A549 (cell line): ENCODE measurements around the gene CCR5AS.

Source experiments
- ATAC-seq, 2 experiments: fragments of 200-7000 bp in 1 of 2; fragments of >200 bp in 1 of 2; cut with Nextera tagmentation in 1 of 2; cut with Tn5 transposase in 1 of 2; 3 replicates each; pipeline versions ENCODE4 v1.8.0 to v1.9.1; 2018 to 2020; ENCODE audit warnings: mild to moderate bottlenecking in 1 of 2, moderate library complexity in 1 of 2
- CTCF ChIA-PET: fragments of 300-600 bp; sonication (Branson Sonifier 250); formaldehyde crosslinking; extraction: SDS; loops from one replicate; lab custom pipeline; 2021; ENCODE audit warnings: antibody characterized with exemption, inconsistent platforms; lab: Yijun Ruan, JAX
- POLR2A ChIA-PET: fragments of 350-600 bp; formaldehyde crosslinking; extraction: SDS; loops from one replicate; lab custom pipeline; 2021; ENCODE audit warnings: antibody characterized with exemption, inconsistent platforms; lab: Yijun Ruan, JAX
- DNase-seq, 2 experiments: peaks; one replicate each; pipeline versions ENCODE4 v3.0.0 to v3.0.0-alpha.2; 2011 to 2016; ENCODE audit warnings: low read depth in 1 of 2, low spot score in 1 of 2
- FAIRE-seq: peaks from 2 replicates; lab custom pipeline; 2011; peaks lifted over from hg19 to GRCh38; lab: Jason Lieb, UNC
- H3K27ac ChIP-seq, 2 experiments: fragments of >200 bp; sonication (Bioruptor Twin); formaldehyde crosslinking; 3 replicates each; pipeline ENCODE4 v1.5.1; 2016 to 2017
- H3K4me1 ChIP-seq: fragments of >200 bp; sonication (Bioruptor Twin); formaldehyde crosslinking; 3 replicates; pipeline ENCODE4 v1.6.1; 2016
- H3K4me2 ChIP-seq: fragments of >200 bp; sonication (Bioruptor Twin); formaldehyde crosslinking; 3 replicates; pipeline ENCODE4 v1.6.1; 2016
- H3K4me3 ChIP-seq: fragments of >200 bp; sonication (Bioruptor Twin); formaldehyde crosslinking; 3 replicates; pipeline ENCODE4 v1.5.1; 2016
- H3K9me3 ChIP-seq: fragments of >200 bp; sonication (Bioruptor Twin); formaldehyde crosslinking; 3 replicates; pipeline ENCODE4 v1.6.1; 2016
- CBX8 ChIP-seq: fragments of 200-600 bp; sonication (generic); IDR thresholded peaks from 2 replicates; pipeline ENCODE4 v1.6.1; 2016
- CEBPB ChIP-seq, 2 experiments: fragments of >200 bp in 1 of 2; sonication (Bioruptor Twin) in 1 of 2; formaldehyde crosslinking in 1 of 2; IDR thresholded peaks; 2 replicates each; pipeline ENCODE4 v1.6.1; 2012 to 2016
- CHD2 ChIP-seq: fragments of 150-350 bp; IDR thresholded peaks from 2 replicates; pipeline ENCODE4 v1.6.1; 2014; ENCODE audit warnings: low read length; ENCODE audit not compliant: partially characterized antibody
- GATA3 ChIP-seq: IDR thresholded peaks from 2 replicates; pipeline ENCODE4 v1.6.1; 2012; ENCODE audit warnings: borderline replicate concordance
- HDAC2 ChIP-seq: fragments of 200-600 bp; sonication (generic); IDR thresholded peaks from 2 replicates; pipeline ENCODE4 v1.6.1; 2016
- HMGXB4 ChIP-seq: fragments of 250-450 bp; sonication (Bioruptor Pico); IDR thresholded peaks from 2 replicates; pipeline ENCODE4 v1.5.0; 2021; ENCODE audit warnings: mild to moderate bottlenecking, moderate library complexity, borderline replicate concordance
- HOXB5 ChIP-seq: fragments of 250-450 bp; sonication (Bioruptor Pico); IDR thresholded peaks from 2 replicates; pipeline ENCODE4 v1.5.0; 2020; ENCODE audit warnings: mild to moderate bottlenecking, moderate library complexity
- MYC ChIP-seq: IDR thresholded peaks from 2 replicates; pipeline ENCODE4 v1.6.1; 2012; ENCODE audit warnings: mild to moderate bottlenecking, inconsistent platforms, low read length, improper control_type of control experiment, borderline replicate concordance
- NFE2L2 ChIP-seq: fragments of 150-350 bp; conservative IDR thresholded peaks from 2 replicates; pipeline ENCODE4 v1.6.1; 2014; ENCODE audit warnings: low read length
- NR3C1 ChIP-seq: fragments of >200 bp; sonication (Bioruptor Twin); formaldehyde crosslinking; IDR thresholded peaks from 3 replicates; pipeline ENCODE4 v1.6.1; 2017
- POLR2AphosphoS2 ChIP-seq: conservative IDR thresholded peaks from 2 replicates; pipeline ENCODE4 v1.6.1; 2012; ENCODE audit warnings: low read length, improper control_type of control experiment, inconsistent platforms
- RAD21 ChIP-seq, 2 experiments: fragments of >200 bp in 1 of 2; sonication (Bioruptor Twin) in 1 of 2; formaldehyde crosslinking in 1 of 2; IDR thresholded peaks in 1 of 2; conservative IDR thresholded peaks in 1 of 2; 2 replicates in 1 of 2; 3 replicates in 1 of 2; pipeline ENCODE4 v1.6.1; 2012 to 2018; ENCODE audit warnings: inconsistent platforms in 1 of 2
- RARB ChIP-seq: fragments of 250-450 bp; sonication (Bioruptor Pico); IDR thresholded peaks from 2 replicates; pipeline ENCODE4 v1.8.0; 2021; ENCODE audit warnings: mild to moderate bottlenecking, moderate library complexity
- RFX5 ChIP-seq: fragments of 450-650 bp; IDR thresholded peaks from 2 replicates; pipeline ENCODE4 v1.7.1; 2014; ENCODE audit warnings: antibody characterized with exemption, mild to moderate bottlenecking, moderate library complexity
- RNF2 ChIP-seq: fragments of 200-600 bp; sonication (generic); IDR thresholded peaks from 2 replicates; pipeline ENCODE4 v1.6.1; 2016; ENCODE audit warnings: low read depth, mild to moderate bottlenecking, antibody characterized with exemption, moderate library complexity, borderline replicate concordance
- SMC3 ChIP-seq: fragments of >200 bp; sonication (Bioruptor Twin); formaldehyde crosslinking; IDR thresholded peaks from 3 replicates; pipeline ENCODE4 v1.6.1; 2018; ENCODE audit warnings: inconsistent platforms
- TP53 ChIP-seq: fragments of 250-450 bp; sonication (Bioruptor Pico); IDR thresholded peaks from 2 replicates; pipeline ENCODE4 v1.5.0; 2021; ENCODE audit warnings: mild to moderate bottlenecking, moderate library complexity
- ZNF302 ChIP-seq: fragments of 250-450 bp; sonication (Bioruptor Pico); IDR thresholded peaks from 2 replicates; pipeline ENCODE4 v1.9.0; 2021; ENCODE audit warnings: inconsistent platforms, mild to moderate bottlenecking, moderate library complexity
- ZSCAN20 ChIP-seq: fragments of 250-450 bp; sonication (Bioruptor Pico); IDR thresholded peaks from 2 replicates; pipeline ENCODE4 v1.8.0; 2022; ENCODE audit warnings: mild to moderate bottlenecking, moderate library complexity
- WGBS: methylation state at CpG from one replicate; pipeline ENCODE4 v1.1.6; 2017; ENCODE audit errors: missing lambda C conversion rate; 5-methylcytosine and 5-hydroxymethylcytosine counted together
- TF ChIP-seq, protein P1 (sequence below): fragments of >200 bp; sonication (Bioruptor Twin); formaldehyde crosslinking; IDR thresholded peaks from 3 replicates; pipeline ENCODE4 v1.5.1; 2016
- TF ChIP-seq, protein P2 (sequence below): IDR thresholded peaks from 2 replicates; pipeline ENCODE4 v1.6.1; 2012; ENCODE audit warnings: low read depth, borderline replicate concordance
- TF ChIP-seq, protein P3 (sequence below): fragments of 200-600 bp; sonication (generic); IDR thresholded peaks from 2 replicates; pipeline ENCODE4 v1.6.1; 2016; ENCODE audit warnings: antibody characterized with exemption, mild to moderate bottlenecking, moderate library complexity

Gene CCR5AS

DNA sequence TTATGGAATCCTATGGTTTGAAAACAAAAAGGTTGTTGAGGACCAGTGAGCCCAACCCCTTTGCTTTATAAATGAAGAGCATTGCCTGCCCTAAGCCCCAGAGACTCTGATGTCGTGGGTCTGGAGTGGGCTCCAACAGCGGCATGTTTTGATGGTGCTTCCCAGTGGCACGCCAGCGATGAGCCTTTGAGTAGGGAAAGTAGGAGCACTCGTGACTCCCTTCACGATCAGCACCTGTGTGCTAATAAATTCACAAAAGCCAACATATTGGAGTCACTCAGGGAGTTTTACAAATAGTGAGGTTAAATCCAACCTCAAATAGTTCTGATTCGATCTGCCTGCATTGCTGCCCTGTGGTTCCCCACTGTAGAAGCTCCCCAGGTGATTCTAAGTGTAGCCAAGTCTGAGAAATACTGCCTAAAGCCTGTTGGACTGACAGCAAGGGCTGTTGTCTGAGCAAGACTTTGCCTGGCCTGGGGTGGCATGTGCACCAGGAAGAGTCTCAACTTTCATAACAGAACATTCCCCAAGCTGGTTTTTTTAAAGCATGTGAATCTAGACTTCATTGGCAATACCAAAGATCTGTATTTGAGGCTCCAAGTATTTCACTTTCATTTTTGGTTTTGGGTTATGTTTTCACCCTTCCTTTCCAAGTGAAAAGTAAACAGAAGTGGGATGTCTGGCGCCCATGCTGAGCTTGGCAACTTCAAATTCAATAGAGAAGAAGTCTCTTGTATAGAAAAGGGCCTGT is 26.2 kb downstream of the CCR5AS start:
- POLR2A ChIA-PET, result no interaction called here
- H3K4me3 ChIP-seq, result no peak overlapping the region
- no peak overlapping the region for H3K27ac ChIP-seq
- WGBS, result 52% methylated on average over 5 of the region's 8 CpGs
- no peak for FAIRE-seq
- no peak for ATAC-seq
- H3K4me1 ChIP-seq, result no peaks in the 10 kb centered on the region
- H3K4me2 ChIP-seq, result no peak overlapping the region
- DNase-seq, result no peak
- H3K9me3 ChIP-seq, result no peaks in the 10 kb centered on the region
- no peak for TF ChIP-seq NFE2L2
- TF ChIP-seq, protein P1, sequence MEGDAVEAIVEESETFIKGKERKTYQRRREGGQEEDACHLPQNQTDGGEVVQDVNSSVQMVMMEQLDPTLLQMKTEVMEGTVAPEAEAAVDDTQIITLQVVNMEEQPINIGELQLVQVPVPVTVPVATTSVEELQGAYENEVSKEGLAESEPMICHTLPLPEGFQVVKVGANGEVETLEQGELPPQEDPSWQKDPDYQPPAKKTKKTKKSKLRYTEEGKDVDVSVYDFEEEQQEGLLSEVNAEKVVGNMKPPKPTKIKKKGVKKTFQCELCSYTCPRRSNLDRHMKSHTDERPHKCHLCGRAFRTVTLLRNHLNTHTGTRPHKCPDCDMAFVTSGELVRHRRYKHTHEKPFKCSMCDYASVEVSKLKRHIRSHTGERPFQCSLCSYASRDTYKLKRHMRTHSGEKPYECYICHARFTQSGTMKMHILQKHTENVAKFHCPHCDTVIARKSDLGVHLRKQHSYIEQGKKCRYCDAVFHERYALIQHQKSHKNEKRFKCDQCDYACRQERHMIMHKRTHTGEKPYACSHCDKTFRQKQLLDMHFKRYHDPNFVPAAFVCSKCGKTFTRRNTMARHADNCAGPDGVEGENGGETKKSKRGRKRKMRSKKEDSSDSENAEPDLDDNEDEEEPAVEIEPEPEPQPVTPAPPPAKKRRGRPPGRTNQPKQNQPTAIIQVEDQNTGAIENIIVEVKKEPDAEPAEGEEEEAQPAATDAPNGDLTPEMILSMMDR, result no peak
- TF ChIP-seq POLR2AphosphoS2, result no peak
- TF ChIP-seq RFX5, result no peak
- TF ChIP-seq HMGXB4 (CRISPR knock-in tag), result no peak
- TF ChIP-seq ZNF302 (CRISPR knock-in tag), result no peak
- TF ChIP-seq CEBPB (IDR thresholded peaks at IDR 0.05), result no peak
- TF ChIP-seq TP53 (CRISPR knock-in tag), result no peak
- no peak for TF ChIP-seq MYC
- TF ChIP-seq RARB (CRISPR knock-in tag), result no peak
- no peak for TF ChIP-seq GATA3
- TF ChIP-seq, all 56 proteins: peak for 0
- CTCF ChIA-PET, result no interaction called here

DNA sequence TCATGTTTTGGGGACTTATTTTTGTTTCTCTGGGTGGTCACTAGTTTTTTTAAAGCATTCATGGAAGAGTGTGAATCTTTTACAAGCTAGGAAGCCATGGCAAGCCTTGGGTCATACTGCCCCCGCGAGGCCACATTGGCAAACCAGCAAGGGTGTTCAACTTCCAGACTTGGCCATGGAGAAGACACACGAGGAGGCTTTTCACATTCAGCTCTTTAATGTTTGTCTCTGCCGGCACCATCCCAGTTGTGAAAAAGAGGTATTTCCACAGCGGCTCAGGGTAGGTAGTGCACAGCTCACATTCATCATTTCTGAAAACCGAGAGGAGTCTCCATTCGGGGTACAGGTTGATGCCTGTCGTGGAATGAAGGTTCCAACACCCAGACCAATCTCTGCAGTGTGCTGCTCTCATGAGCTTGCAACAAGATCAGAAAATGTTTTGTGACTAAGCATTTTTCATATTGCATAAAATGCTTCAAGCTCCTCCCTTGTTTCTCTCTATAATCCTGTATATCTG is 28.4 kb downstream of the CCR5AS start:
- no peak for FAIRE-seq
- no peak overlapping the region for H3K4me3 ChIP-seq
- ChIA-PET POLR2A (no interaction called here), CTCF (interaction anchor here (0.6 to 2.0 kb wide), 26 partner anchors 8 to 1304 kb away, joined by 3 to 20 read pairs (median 3); partner anchors contain the start of gene CXCR6)
- 14% methylated on average over 8 of the region's 8 CpGs for WGBS
- no peaks in the 10 kb centered on the region for H3K4me1 ChIP-seq
- H3K4me2 ChIP-seq, result 0 out of 3 replicates have a peak overlapping the region, but pooled peaks have one; percentile 25
- peak; percentile 45 to 56 for DNase-seq
- no peaks in the 10 kb centered on the region for H3K9me3 ChIP-seq
- peak; percentile 80 to 87; a peak in 5 of 6 replicates for ATAC-seq
- TF ChIP-seq SMC3 (peak; percentile 36; the same call in 2 of the 3 replicates), RAD21 (conservative IDR thresholded peaks at IDR 0.05 in 1 of 2, IDR thresholded peaks at IDR 0.05 in 1 of 2) (peak; percentile 68 to 78), HDAC2 (no peak)
- TF ChIP-seq, protein P1, result peak; percentile 63
- H3K27ac ChIP-seq, result no peak overlapping the region

DNA sequence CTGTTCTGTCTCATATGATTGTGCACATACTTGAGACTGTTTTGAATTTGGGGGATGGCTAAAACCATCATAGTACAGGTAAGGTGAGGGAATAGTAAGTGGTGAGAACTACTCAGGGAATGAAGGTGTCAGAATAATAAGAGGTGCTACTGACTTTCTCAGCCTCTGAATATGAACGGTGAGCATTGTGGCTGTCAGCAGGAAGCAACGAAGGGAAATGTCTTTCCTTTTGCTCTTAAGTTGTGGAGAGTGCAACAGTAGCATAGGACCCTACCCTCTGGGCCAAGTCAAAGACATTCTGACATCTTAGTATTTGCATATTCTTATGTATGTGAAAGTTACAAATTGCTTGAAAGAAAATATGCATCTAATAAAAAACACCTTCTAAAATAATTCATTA is 31.1 kb downstream of the CCR5AS start:
- CTCF ChIA-PET, result no interaction called here
- POLR2A ChIA-PET, result no interaction called here
- H3K4me2 ChIP-seq, result no peak overlapping the region
- no peak overlapping the region for H3K4me3 ChIP-seq
- DNase-seq, result no peak
- H3K4me1 ChIP-seq, result no peaks in the 10 kb centered on the region
- no peak overlapping the region for H3K27ac ChIP-seq
- 0% methylated on average over 2 of the region's 2 CpGs for WGBS
- FAIRE-seq, result no peak
- no peak for ATAC-seq
- no peaks in the 10 kb centered on the region for H3K9me3 ChIP-seq
- TF ChIP-seq CBX8 (no peak), NR3C1 (no peak), ZSCAN20 (CRISPR knock-in tag) (no peak), CHD2 (no peak), RNF2 (no peak), MYC (no peak), HOXB5 (no peak), POLR2AphosphoS2 (no peak)
- TF ChIP-seq, protein P2, sequence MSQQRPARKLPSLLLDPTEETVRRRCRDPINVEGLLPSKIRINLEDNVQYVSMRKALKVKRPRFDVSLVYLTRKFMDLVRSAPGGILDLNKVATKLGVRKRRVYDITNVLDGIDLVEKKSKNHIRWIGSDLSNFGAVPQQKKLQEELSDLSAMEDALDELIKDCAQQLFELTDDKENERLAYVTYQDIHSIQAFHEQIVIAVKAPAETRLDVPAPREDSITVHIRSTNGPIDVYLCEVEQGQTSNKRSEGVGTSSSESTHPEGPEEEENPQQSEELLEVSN, result no peak
- TF ChIP-seq, protein P3, sequence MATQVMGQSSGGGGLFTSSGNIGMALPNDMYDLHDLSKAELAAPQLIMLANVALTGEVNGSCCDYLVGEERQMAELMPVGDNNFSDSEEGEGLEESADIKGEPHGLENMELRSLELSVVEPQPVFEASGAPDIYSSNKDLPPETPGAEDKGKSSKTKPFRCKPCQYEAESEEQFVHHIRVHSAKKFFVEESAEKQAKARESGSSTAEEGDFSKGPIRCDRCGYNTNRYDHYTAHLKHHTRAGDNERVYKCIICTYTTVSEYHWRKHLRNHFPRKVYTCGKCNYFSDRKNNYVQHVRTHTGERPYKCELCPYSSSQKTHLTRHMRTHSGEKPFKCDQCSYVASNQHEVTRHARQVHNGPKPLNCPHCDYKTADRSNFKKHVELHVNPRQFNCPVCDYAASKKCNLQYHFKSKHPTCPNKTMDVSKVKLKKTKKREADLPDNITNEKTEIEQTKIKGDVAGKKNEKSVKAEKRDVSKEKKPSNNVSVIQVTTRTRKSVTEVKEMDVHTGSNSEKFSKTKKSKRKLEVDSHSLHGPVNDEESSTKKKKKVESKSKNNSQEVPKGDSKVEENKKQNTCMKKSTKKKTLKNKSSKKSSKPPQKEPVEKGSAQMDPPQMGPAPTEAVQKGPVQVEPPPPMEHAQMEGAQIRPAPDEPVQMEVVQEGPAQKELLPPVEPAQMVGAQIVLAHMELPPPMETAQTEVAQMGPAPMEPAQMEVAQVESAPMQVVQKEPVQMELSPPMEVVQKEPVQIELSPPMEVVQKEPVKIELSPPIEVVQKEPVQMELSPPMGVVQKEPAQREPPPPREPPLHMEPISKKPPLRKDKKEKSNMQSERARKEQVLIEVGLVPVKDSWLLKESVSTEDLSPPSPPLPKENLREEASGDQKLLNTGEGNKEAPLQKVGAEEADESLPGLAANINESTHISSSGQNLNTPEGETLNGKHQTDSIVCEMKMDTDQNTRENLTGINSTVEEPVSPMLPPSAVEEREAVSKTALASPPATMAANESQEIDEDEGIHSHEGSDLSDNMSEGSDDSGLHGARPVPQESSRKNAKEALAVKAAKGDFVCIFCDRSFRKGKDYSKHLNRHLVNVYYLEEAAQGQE, result no peak
